WTC11 (cell line): ENCODE results near the gene POPDC3. TPM values are rescaled to one million over a fixed set of nuclear protein-coding genes. Genes with fewer than 3 reads are reported as not detected.

Experiments
- ATAC-seq: fragments of 200-7000 bp; cut with Tn5 transposase; 2 replicates; pipeline ENCODE4 v1.10.0; 2021; ENCODE audit warnings: mild to moderate bottlenecking, moderate library complexity
- CTCF ChIA-PET: fragments of 300-600 bp; sonication (Branson Sonifier 250); formaldehyde crosslinking; loops from one replicate; lab custom pipeline; 2021; ENCODE audit warnings: antibody characterized with exemption; lab: Charles Lee
- POLR2A ChIA-PET: fragments of 350-600 bp; sonication (Branson Sonifier 250); formaldehyde crosslinking; loops from one replicate; lab custom pipeline; 2021; ENCODE audit warnings: antibody characterized with exemption; lab: Charles Lee
- DNase-seq: peaks from one replicate; pipeline ENCODE4 v3.0.0; 2021; ENCODE audit warnings: low spot score
- H3K27ac Mint-ChIP-seq: 2 replicates; pipeline ENCODE4 v1.8.0; 2021; ENCODE audit warnings: mixed read lengths
- H3K27me3 Mint-ChIP-seq: 2 replicates; pipeline ENCODE4 v1.8.0; 2021; ENCODE audit warnings: low read depth, mild to moderate bottlenecking, moderate library complexity, mixed read lengths
- H3K36me3 Mint-ChIP-seq: 2 replicates; pipeline ENCODE4 v1.8.0; 2021; ENCODE audit warnings: mixed read lengths
- H3K4me1 Mint-ChIP-seq: 2 replicates; pipeline ENCODE4 v1.8.0; 2022; ENCODE audit warnings: mixed read lengths
- H3K4me3 Mint-ChIP-seq: 2 replicates; pipeline ENCODE4 v1.8.0; 2021; ENCODE audit warnings: mild to moderate bottlenecking, moderate library complexity, mixed read lengths
- H3K9me3 Mint-ChIP-seq: 2 replicates; pipeline ENCODE4 v1.8.0; 2021; ENCODE audit warnings: mixed read lengths
- ATF1 ChIP-seq: sonication (generic); formaldehyde crosslinking; IDR thresholded peaks from 2 replicates; pipeline ENCODE4 v1.8.1; 2023; ENCODE audit warnings: mild to moderate bottlenecking, moderate library complexity, missing genetic modification reagents
- CBFB ChIP-seq: sonication (generic); formaldehyde crosslinking; IDR thresholded peaks from 2 replicates; pipeline ENCODE4 v1.8.1; 2022; ENCODE audit warnings: mild to moderate bottlenecking, low read depth, missing genetic modification reagents
- EMX1 ChIP-seq: fragments of 250-450 bp; sonication (Bioruptor Pico); IDR thresholded peaks from 2 replicates; pipeline ENCODE4 v1.8.0; 2021; ENCODE audit warnings: mild to moderate bottlenecking
- MYBL2 ChIP-seq: sonication (generic); formaldehyde crosslinking; IDR thresholded peaks from 2 replicates; pipeline ENCODE4 v1.8.1; 2023; ENCODE audit warnings: mild to moderate bottlenecking, moderate library complexity, missing genetic modification reagents
- NFYB ChIP-seq: sonication (generic); formaldehyde crosslinking; conservative IDR thresholded peaks from 2 replicates; pipeline ENCODE4 v1.8.0; 2022; ENCODE audit warnings: low read depth, missing genetic modification reagents
- OVOL2 ChIP-seq: fragments of 250-450 bp; sonication (Bioruptor Pico); IDR thresholded peaks from 2 replicates; pipeline ENCODE4 v1.9.0; 2021; ENCODE audit warnings: mild to moderate bottlenecking, borderline replicate concordance
- RORB ChIP-seq: fragments of 250-450 bp; sonication (Bioruptor Pico); IDR thresholded peaks from 2 replicates; pipeline ENCODE4 v1.9.0; 2021; ENCODE audit warnings: mild to moderate bottlenecking
- SOX15 ChIP-seq: fragments of 250-450 bp; sonication (Bioruptor Pico); IDR thresholded peaks from 2 replicates; pipeline ENCODE4 v1.9.0; 2021; ENCODE audit warnings: mild to moderate bottlenecking
- SP1 ChIP-seq: sonication (generic); formaldehyde crosslinking; conservative IDR thresholded peaks from 2 replicates; pipeline ENCODE4 v1.8.1; 2022; ENCODE audit warnings: missing genetic modification reagents
- TCF7 ChIP-seq: sonication (generic); formaldehyde crosslinking; IDR thresholded peaks from 2 replicates; pipeline ENCODE4 v1.8.0; 2022; ENCODE audit warnings: mild to moderate bottlenecking, low read depth, missing genetic modification reagents, moderate library complexity
- TP53 ChIP-seq: sonication (generic); formaldehyde crosslinking; IDR thresholded peaks from 2 replicates; pipeline ENCODE4 v1.8.1; 2023; ENCODE audit warnings: mild to moderate bottlenecking, missing genetic modification reagents
- ZNF416 ChIP-seq: fragments of 250-450 bp; sonication (Bioruptor Pico); IDR thresholded peaks from 2 replicates; pipeline ENCODE4 v1.9.0; 2021; ENCODE audit warnings: mild to moderate bottlenecking, inconsistent platforms
- total RNA-seq: library from RNA; stranded (reverse); gene quantifications from 3 replicates; pipeline ENCODE4 v1.2.3, GENCODE V29; 2021
- TF ChIP-seq, protein P1 (sequence below): sonication (generic); formaldehyde crosslinking; IDR thresholded peaks from 2 replicates; pipeline ENCODE4 v1.8.0; 2023; ENCODE audit warnings: mild to moderate bottlenecking, missing genetic modification reagents
- TF ChIP-seq, protein P2 (sequence below): fragments of 250-450 bp; sonication (Bioruptor Pico); IDR thresholded peaks from 2 replicates; pipeline ENCODE4 v1.9.0; 2021; ENCODE audit warnings: moderate library complexity, mild to moderate bottlenecking, inconsistent platforms, borderline replicate concordance
- TF ChIP-seq, protein P3 (sequence below): sonication (generic); formaldehyde crosslinking; IDR thresholded peaks from 2 replicates; pipeline ENCODE4 v1.8.0; 2022; ENCODE audit warnings: mild to moderate bottlenecking, missing genetic modification reagents
- TF ChIP-seq, protein P4 (sequence below): sonication (generic); formaldehyde crosslinking; IDR thresholded peaks from 2 replicates; pipeline ENCODE4 v1.8.0; 2022; ENCODE audit warnings: mild to moderate bottlenecking, missing genetic modification reagents
- TF ChIP-seq, protein P5 (sequence below): fragments of 250-450 bp; sonication (Bioruptor Pico); IDR thresholded peaks from 2 replicates; pipeline ENCODE4 v1.9.0; 2021; ENCODE audit warnings: mild to moderate bottlenecking
- TF ChIP-seq, protein P6 (sequence below): sonication (generic); formaldehyde crosslinking; IDR thresholded peaks from 2 replicates; pipeline ENCODE4 v1.8.0; 2022; ENCODE audit warnings: mild to moderate bottlenecking, missing genetic modification reagents
- TF ChIP-seq, protein P7 (sequence below): sonication (generic); formaldehyde crosslinking; IDR thresholded peaks from 2 replicates; pipeline ENCODE4 v1.8.1; 2023; ENCODE audit warnings: mild to moderate bottlenecking, missing genetic modification reagents
- TF ChIP-seq, protein P8 (sequence below): sonication (generic); formaldehyde crosslinking; IDR thresholded peaks from 2 replicates; pipeline ENCODE4 v1.8.1; 2023; ENCODE audit warnings: mild to moderate bottlenecking, missing genetic modification reagents
- TF ChIP-seq, protein P9 (sequence below): sonication (generic); formaldehyde crosslinking; IDR thresholded peaks from 2 replicates; pipeline ENCODE4 v1.8.1; 2023; ENCODE audit warnings: mild to moderate bottlenecking, missing genetic modification reagents, moderate library complexity

The POPDC3 gene
- total RNA-seq, 1 experiment from 2014 or later, result 2.7 TPM

DNA sequence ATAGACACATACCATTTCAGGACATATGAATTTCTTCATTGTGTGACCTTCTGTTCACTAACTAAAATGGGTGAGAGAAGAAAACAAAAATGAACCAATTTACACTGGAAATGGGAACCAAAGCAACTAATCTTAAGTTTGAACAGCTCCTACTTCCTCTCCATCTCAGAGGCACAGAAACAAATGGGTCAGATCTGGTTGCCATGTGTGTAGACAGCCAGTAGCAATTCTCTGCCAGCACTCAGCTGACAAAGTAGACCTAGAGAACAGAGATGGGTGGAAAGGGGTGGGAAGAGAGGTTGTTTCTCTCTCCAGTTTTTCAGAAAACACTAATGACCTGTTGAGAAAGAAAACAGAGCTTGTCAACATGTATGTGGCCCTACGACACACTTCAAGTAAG lies 14.3 kb upstream of the POPDC3 start (continued):
- TF ChIP-seq, protein P1, sequence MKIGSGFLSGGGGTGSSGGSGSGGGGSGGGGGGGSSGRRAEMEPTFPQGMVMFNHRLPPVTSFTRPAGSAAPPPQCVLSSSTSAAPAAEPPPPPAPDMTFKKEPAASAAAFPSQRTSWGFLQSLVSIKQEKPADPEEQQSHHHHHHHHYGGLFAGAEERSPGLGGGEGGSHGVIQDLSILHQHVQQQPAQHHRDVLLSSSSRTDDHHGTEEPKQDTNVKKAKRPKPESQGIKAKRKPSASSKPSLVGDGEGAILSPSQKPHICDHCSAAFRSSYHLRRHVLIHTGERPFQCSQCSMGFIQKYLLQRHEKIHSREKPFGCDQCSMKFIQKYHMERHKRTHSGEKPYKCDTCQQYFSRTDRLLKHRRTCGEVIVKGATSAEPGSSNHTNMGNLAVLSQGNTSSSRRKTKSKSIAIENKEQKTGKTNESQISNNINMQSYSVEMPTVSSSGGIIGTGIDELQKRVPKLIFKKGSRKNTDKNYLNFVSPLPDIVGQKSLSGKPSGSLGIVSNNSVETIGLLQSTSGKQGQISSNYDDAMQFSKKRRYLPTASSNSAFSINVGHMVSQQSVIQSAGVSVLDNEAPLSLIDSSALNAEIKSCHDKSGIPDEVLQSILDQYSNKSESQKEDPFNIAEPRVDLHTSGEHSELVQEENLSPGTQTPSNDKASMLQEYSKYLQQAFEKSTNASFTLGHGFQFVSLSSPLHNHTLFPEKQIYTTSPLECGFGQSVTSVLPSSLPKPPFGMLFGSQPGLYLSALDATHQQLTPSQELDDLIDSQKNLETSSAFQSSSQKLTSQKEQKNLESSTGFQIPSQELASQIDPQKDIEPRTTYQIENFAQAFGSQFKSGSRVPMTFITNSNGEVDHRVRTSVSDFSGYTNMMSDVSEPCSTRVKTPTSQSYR (CRISPR knock-in tag), result no peak
- TF ChIP-seq SP1 (CRISPR knock-in tag), result no peak
- TF ChIP-seq, protein P2, sequence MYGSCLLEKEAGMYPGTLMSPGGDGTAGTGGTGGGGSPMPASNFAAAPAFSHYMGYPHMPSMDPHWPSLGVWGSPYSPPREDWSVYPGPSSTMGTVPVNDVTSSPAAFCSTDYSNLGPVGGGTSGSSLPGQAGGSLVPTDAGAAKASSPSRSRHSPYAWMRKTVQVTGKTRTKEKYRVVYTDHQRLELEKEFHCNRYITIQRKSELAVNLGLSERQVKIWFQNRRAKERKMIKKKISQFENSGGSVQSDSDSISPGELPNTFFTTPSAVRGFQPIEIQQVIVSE (CRISPR knock-in tag), result no peak

DNA sequence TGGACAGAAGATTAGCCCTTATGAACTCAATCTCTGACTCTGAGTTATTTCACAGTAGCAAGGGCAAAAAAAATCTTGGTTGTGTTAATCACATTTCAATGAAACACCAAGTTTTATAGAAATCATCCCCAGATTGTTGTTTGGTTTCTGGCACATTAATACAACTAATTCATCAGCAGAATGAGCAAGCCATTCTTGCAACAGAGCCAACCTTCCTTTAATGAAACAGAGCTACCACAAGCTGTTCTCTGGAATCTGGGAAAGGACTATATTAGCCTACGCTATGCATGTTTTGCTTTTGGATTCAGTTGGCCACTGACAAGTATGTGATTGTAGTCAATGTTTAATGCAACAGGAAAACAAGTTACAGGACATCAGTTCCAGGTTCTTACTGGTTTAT lies 13.8 kb upstream of the POPDC3 start:
- Mint-ChIP-seq H3K4me1 (peaks cover 8% of the 10 kb centered on the region), H3K27ac (no peak overlapping the region), H3K27me3 (no peaks in the 10 kb centered on the region), H3K36me3 (0 out of 2 replicates have a peak, but pooled peaks cover 4% of the 10 kb centered on the region), H3K9me3 (peaks cover 7% of the 10 kb centered on the region; the same call in 1 of the 2 replicates), H3K4me3 (no peak overlapping the region)
- CTCF ChIA-PET, result interaction anchor here (0.9 kb wide), 2 partner anchors 64 to 404 kb away, joined by 3 read pairs; no protein-coding TSS in a partner anchor
- TF ChIP-seq, protein P3, sequence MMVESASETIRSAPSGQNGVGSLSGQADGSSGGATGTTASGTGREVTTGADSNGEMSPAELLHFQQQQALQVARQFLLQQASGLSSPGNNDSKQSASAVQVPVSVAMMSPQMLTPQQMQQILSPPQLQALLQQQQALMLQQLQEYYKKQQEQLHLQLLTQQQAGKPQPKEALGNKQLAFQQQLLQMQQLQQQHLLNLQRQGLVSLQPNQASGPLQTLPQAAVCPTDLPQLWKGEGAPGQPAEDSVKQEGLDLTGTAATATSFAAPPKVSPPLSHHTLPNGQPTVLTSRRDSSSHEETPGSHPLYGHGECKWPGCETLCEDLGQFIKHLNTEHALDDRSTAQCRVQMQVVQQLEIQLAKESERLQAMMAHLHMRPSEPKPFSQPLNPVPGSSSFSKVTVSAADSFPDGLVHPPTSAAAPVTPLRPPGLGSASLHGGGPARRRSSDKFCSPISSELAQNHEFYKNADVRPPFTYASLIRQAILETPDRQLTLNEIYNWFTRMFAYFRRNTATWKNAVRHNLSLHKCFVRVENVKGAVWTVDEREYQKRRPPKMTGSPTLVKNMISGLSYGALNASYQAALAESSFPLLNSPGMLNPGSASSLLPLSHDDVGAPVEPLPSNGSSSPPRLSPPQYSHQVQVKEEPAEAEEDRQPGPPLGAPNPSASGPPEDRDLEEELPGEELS, result no peak
- TF ChIP-seq ATF1 (CRISPR knock-in tag) (no peak), MYBL2 (CRISPR knock-in tag) (no peak), OVOL2 (CRISPR knock-in tag) (no peak), TCF7 (CRISPR knock-in tag) (no peak), NFYB (CRISPR knock-in tag) (no peak), RORB (CRISPR knock-in tag) (no peak)
- TF ChIP-seq, protein P4, sequence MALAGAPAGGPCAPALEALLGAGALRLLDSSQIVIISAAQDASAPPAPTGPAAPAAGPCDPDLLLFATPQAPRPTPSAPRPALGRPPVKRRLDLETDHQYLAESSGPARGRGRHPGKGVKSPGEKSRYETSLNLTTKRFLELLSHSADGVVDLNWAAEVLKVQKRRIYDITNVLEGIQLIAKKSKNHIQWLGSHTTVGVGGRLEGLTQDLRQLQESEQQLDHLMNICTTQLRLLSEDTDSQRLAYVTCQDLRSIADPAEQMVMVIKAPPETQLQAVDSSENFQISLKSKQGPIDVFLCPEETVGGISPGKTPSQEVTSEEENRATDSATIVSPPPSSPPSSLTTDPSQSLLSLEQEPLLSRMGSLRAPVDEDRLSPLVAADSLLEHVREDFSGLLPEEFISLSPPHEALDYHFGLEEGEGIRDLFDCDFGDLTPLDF (CRISPR knock-in tag), result no peak
- POLR2A ChIA-PET, result no interaction called here
- no peak for DNase-seq
- ATAC-seq, result no peak

DNA sequence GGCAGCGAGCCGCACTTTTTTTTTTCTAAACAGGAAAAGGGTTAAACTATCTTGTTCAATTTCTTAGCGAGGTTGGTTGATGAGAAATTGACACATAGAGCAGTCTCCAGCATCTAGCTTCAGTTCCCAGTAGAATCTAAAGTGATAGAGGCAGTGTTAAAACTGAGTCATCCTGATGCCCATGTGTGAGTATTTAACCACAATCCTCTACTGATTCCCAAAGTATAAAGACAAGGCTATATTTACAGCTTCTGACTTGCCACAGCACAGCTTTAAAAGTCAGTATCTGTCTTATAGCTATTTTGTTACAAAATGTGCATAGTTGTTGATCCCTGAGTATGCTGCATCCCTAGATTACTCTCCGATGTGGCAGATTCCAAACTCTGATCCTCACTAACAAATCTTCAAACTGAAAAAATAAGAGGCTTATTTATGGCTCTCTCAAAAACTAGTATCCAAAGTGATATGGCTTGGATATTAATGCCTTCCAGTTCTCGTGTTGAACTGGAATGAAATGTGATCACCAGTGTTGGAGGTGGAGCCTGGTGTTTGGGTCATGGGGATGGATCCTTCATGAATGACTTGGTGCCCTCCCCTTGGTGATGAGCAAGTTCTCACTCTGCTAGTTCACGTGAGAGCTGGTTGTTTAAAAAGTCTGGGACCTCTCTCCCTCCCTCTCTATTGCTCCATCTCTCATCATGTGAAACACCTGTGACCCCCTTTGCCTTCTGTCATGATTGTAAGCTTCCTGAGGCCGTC lies 13.1 kb upstream of the POPDC3 start:
- Mint-ChIP-seq H3K9me3 (peaks cover 7% of the 10 kb centered on the region; the same call in 1 of the 2 replicates), H3K4me3 (no peak overlapping the region), H3K27ac (no peak overlapping the region), H3K27me3 (no peaks in the 10 kb centered on the region), H3K4me1 (peaks cover 8% of the 10 kb centered on the region), H3K36me3 (0 out of 2 replicates have a peak, but pooled peaks cover 4% of the 10 kb centered on the region)
- ChIA-PET CTCF (interaction anchor here (0.9 kb wide), 1 partner anchor 64 kb away, joined by 3 read pairs; no protein-coding TSS in a partner anchor), POLR2A (no interaction called here)
- ATAC-seq (no peak), DNase-seq (no peak)
- TF ChIP-seq ZNF416 (CRISPR knock-in tag), result no peak
- TF ChIP-seq, protein P5, sequence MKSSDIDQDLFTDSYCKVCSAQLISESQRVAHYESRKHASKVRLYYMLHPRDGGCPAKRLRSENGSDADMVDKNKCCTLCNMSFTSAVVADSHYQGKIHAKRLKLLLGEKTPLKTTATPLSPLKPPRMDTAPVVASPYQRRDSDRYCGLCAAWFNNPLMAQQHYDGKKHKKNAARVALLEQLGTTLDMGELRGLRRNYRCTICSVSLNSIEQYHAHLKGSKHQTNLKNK (CRISPR knock-in tag), result no peak
- no peak for TF ChIP-seq SOX15
- TF ChIP-seq, protein P6, sequence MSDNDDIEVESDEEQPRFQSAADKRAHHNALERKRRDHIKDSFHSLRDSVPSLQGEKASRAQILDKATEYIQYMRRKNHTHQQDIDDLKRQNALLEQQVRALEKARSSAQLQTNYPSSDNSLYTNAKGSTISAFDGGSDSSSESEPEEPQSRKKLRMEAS (CRISPR knock-in tag), result no peak
- no peak for TF ChIP-seq EMX1
- TF ChIP-seq, protein P7, sequence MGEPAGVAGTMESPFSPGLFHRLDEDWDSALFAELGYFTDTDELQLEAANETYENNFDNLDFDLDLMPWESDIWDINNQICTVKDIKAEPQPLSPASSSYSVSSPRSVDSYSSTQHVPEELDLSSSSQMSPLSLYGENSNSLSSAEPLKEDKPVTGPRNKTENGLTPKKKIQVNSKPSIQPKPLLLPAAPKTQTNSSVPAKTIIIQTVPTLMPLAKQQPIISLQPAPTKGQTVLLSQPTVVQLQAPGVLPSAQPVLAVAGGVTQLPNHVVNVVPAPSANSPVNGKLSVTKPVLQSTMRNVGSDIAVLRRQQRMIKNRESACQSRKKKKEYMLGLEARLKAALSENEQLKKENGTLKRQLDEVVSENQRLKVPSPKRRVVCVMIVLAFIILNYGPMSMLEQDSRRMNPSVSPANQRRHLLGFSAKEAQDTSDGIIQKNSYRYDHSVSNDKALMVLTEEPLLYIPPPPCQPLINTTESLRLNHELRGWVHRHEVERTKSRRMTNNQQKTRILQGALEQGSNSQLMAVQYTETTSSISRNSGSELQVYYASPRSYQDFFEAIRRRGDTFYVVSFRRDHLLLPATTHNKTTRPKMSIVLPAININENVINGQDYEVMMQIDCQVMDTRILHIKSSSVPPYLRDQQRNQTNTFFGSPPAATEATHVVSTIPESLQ, result no peak
- TF ChIP-seq TCF7 (CRISPR knock-in tag), result no peak
- no peak for TF ChIP-seq CBFB (CRISPR knock-in tag)
- no peak for TF ChIP-seq TP53 (CRISPR knock-in tag)
- TF ChIP-seq, protein P8, sequence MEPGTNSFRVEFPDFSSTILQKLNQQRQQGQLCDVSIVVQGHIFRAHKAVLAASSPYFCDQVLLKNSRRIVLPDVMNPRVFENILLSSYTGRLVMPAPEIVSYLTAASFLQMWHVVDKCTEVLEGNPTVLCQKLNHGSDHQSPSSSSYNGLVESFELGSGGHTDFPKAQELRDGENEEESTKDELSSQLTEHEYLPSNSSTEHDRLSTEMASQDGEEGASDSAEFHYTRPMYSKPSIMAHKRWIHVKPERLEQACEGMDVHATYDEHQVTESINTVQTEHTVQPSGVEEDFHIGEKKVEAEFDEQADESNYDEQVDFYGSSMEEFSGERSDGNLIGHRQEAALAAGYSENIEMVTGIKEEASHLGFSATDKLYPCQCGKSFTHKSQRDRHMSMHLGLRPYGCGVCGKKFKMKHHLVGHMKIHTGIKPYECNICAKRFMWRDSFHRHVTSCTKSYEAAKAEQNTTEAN, result no peak
- TF ChIP-seq, protein P9, sequence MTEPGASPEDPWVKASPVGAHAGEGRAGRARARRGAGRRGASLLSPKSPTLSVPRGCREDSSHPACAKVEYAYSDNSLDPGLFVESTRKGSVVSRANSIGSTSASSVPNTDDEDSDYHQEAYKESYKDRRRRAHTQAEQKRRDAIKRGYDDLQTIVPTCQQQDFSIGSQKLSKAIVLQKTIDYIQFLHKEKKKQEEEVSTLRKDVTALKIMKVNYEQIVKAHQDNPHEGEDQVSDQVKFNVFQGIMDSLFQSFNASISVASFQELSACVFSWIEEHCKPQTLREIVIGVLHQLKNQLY (CRISPR knock-in tag), result no peak
